Stimulated activated memory B cell treated with anti-CD40 and anti-IgM and Interleukin-4, amounts not matched to agents 10 μg/mL and 1 μg/mL and 100 μg/mL, for 72 hours (primary cell): ENCODE measurements around the gene CNTN3.

Source experiments
- ATAC-seq: fragments of 150-1000 bp; cut with Tn5 transposase; 2 replicates; pipeline ENCODE4 v1.10.0; 2021
- H3K27ac Mint-ChIP-seq: one replicate; pipeline ENCODE4 v1.8.0; 2022; ENCODE audit warnings: mild to moderate bottlenecking, mixed read lengths
- H3K27me3 Mint-ChIP-seq: one replicate; pipeline ENCODE4 v1.8.0; 2022; ENCODE audit warnings: mixed read lengths
- H3K36me3 Mint-ChIP-seq: one replicate; pipeline ENCODE4 v1.8.0; 2022; ENCODE audit warnings: mixed read lengths
- H3K4me1 Mint-ChIP-seq: one replicate; pipeline ENCODE4 v1.8.0; 2022; ENCODE audit warnings: mixed read lengths
- H3K4me3 Mint-ChIP-seq: one replicate; pipeline ENCODE4 v1.8.0; 2022; ENCODE audit warnings: mild to moderate bottlenecking, moderate library complexity, mixed read lengths
- H3K9me3 Mint-ChIP-seq: one replicate; pipeline ENCODE4 v1.8.0; 2022; ENCODE audit warnings: mixed read lengths

Gene CNTN3

GRCh38 chr3:74591342-74591741 lies 23.1 kb downstream of the CNTN3 start:
- H3K4me1 Mint-ChIP-seq, result no peaks in the 10 kb centered on the region
- H3K27me3 Mint-ChIP-seq, result no peaks in the 10 kb centered on the region
- no peak overlapping the region for H3K27ac Mint-ChIP-seq
- H3K36me3 Mint-ChIP-seq, result no peaks in the 10 kb centered on the region
- no peak for ATAC-seq
- H3K9me3 Mint-ChIP-seq, result peaks cover 4% of the 10 kb centered on the region
- H3K4me3 Mint-ChIP-seq, result no peak overlapping the region

- Mint-ChIP-seq H3K27me3 (no peaks in the 10 kb centered on the region), H3K4me1 (no peaks in the 10 kb centered on the region), H3K27ac (no peak overlapping the region), H3K9me3 (peaks cover 4% of the 10 kb centered on the region), H3K4me3 (no peak overlapping the region), H3K36me3 (no peaks in the 10 kb centered on the region)
- ATAC-seq, result no peak
Measured at GRCh38 chr3:74590620-74591262, 23.7 kb downstream of the CNTN3 start.

- no peak for ATAC-seq
- H3K4me3 Mint-ChIP-seq, result no peak overlapping the region
- no peak overlapping the region for H3K27ac Mint-ChIP-seq
- peaks cover 2% of the 10 kb centered on the region for H3K9me3 Mint-ChIP-seq
- no peaks in the 10 kb centered on the region for H3K36me3 Mint-ChIP-seq
- no peaks in the 10 kb centered on the region for H3K4me1 Mint-ChIP-seq
- no peaks in the 10 kb centered on the region for H3K27me3 Mint-ChIP-seq
Measured at GRCh38 chr3:74584782-74585181, 29.7 kb downstream of the CNTN3 start.

- peaks cover 3% of the 10 kb centered on the region for H3K9me3 Mint-ChIP-seq
- H3K4me3 Mint-ChIP-seq, result no peak overlapping the region
- H3K27ac Mint-ChIP-seq, result no peak overlapping the region
- H3K36me3 Mint-ChIP-seq, result no peaks in the 10 kb centered on the region
- H3K4me1 Mint-ChIP-seq, result no peaks in the 10 kb centered on the region
- ATAC-seq, result no peak
- no peaks in the 10 kb centered on the region for H3K27me3 Mint-ChIP-seq
Measured at GRCh38 chr3:74582982-74583381, 31.5 kb downstream of the CNTN3 start.

- no peak for ATAC-seq
- no peaks in the 10 kb centered on the region for H3K27me3 Mint-ChIP-seq
- no peak overlapping the region for H3K27ac Mint-ChIP-seq
- H3K9me3 Mint-ChIP-seq, result peaks cover 5% of the 10 kb centered on the region
- no peak overlapping the region for H3K4me3 Mint-ChIP-seq
- H3K4me1 Mint-ChIP-seq, result no peaks in the 10 kb centered on the region
- no peaks in the 10 kb centered on the region for H3K36me3 Mint-ChIP-seq
Measured at GRCh38 chr3:74575857-74576256, 38.6 kb downstream of the CNTN3 start.

- no peak overlapping the region for H3K4me3 Mint-ChIP-seq
- no peaks in the 10 kb centered on the region for H3K36me3 Mint-ChIP-seq
- H3K9me3 Mint-ChIP-seq, result peaks cover 2% of the 10 kb centered on the region
Measured at GRCh38 chr3:74571118-74571517, 43.3 kb downstream of the CNTN3 start.

More at GRCh38 chr3:74571118-74571517, 43.3 kb downstream of the CNTN3 start:
- no peak for ATAC-seq
- Mint-ChIP-seq H3K27ac (no peak overlapping the region), H3K27me3 (no peaks in the 10 kb centered on the region), H3K4me1 (no peaks in the 10 kb centered on the region)
